GM19238 (cell line): ENCODE results near the gene ARHGAP15.
"Not testable (repeated sequence)": the region's sequence is repeated elsewhere in the genome, so short reads cannot be mapped to it uniquely, and the experiment has no call there.

Experiments
- DNase-seq: peaks from one replicate; pipeline ENCODE4 v3.0.0; 2011; ENCODE audit warnings: low spot score; ENCODE audit not compliant: insufficient read length

ARHGAP15 gene

DNA sequence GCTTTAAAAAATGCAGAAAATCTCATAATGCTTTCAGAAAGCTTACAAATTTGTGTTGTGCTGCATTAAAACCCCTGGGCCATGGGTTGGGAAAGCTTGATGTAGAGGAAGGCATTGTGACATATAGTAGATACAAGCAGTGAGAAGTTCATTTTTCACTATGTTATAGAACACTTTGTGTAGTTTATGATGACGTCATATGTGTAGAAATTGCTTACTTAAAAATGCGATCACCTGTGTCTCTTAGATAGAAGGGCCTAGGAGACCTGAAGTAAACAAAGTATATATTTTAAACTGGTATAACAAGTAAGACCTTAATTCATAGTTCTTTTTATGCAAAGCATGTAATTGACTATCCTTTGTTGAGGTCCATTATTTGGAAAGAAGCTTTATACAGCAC, 393.5 kb downstream of the ARHGAP15 start:
- DNase-seq: no peak

- no peak for DNase-seq
These were observed 394.9 kb downstream of the ARHGAP15 start for GRCh38 chr2:143524119-143524553.

- no peak for DNase-seq
These were observed 395.6 kb downstream of the ARHGAP15 start for GRCh38 chr2:143524559-143525401.

- DNase-seq: no peak
These were observed 396.2 kb downstream of the ARHGAP15 start for GRCh38 chr2:143525402-143525860.

GRCh38 chr2:143526498-143526897, 397.3 kb downstream of the ARHGAP15 start:
- DNase-seq: no peak

DNA sequence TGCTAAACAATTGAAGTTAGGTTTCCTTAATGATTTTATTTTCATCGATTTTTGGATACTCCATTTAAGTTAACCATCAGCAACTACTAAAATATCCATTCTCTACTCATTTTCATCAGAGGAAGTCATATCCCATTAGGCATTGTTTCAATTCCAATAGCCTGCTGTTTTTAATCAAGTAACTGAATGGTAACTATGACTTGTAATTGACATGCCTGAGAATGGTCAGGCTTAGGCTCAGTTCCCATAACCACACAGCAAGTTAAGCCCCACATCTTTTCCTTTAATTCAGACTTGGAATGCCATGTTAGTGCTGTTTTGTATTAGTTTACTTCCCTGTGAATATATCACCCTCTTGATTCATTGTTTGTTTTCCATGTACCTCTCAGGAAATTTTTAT, 398.8 kb downstream of the ARHGAP15 start:
- DNase-seq: no peak

- no peak for DNase-seq
These were observed 400.0 kb downstream of the ARHGAP15 start for GRCh38 chr2:143529118-143529720.

DNA sequence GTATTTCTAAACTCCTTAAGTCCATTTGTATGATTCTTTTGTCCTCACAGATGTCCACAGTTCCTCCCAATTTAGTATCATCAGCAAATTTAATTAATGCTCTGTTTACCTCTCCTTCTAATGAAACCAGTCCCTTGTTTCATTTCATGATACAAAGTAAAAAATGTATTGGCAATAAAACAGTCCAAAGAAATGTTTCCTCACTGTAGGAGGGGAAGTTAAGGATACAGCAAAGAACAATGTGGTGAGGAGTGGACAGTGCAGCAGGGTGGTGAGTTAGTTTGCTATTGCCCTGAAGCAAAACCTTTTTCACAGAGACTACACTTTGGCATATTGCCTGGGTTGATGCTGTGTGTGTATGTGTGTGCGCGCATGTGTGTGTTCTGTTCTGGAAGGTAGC, 401.5 kb downstream of the ARHGAP15 start:
- DNase-seq: no peak

- DNase-seq: no peak
These were observed 402.8 kb downstream of the ARHGAP15 start for GRCh38 chr2:143532061-143532460.

DNA sequence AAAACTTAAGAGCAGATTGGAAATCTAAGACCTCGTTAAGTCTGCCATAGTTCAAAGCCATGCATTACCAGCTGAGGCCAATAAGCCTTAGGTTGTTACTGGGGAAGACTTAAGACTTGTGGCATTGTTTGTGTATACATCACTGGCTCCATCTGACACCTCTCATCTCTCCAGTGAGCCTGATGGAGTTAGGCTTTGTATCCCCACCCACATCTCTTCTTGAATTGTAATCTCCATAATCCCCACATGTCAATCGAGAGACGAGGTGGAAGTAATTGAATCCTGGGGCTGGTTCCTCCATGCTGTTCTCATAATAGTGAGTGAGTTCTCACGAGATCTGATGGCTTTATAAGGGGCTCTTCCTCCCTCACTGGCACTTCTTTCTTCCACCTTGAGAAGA, 404.6 kb downstream of the ARHGAP15 start:
- DNase-seq: no peak

DNA sequence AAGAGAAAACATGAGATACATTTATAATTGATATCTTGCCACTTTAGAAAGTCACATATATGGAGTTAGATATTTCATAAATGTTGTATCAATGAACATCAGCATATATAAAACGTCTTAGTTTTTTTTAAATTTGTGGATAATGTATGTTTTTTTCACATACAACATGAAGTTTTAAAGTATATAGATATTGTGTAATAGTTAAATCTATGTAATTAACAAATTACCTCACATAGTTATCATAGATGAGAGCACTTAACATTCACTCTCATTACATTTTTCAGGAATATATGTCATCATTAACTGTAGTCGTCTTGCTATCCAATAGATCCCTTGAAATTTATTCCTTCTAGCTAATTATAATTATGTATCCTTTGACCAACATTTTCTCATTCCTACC, 406.6 kb downstream of the ARHGAP15 start:
- no peak for DNase-seq

DNA sequence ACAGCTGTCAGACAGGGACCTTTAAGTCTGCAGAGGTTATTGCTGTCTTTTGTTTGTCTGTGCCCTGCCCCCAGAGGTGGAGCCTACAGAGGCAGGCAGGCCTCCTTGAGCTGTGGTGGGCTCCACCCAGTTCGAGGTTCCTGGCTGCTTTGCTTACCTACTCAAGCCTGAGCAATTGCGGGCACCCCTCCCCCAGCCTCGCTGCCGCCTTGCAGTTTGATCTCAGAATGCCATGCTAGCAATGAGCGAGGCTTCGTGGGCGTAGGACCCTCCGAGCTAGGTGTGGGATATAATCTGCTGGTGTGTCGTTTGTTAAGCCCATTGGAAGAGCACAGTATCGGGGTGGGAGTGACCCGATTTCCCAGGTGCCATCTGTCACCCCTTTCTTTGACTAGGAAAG, 412.7 kb downstream of the ARHGAP15 start:
- DNase-seq: not testable (repeated sequence)

- no peak for DNase-seq
These were observed 416.1 kb downstream of the ARHGAP15 start for GRCh38 chr2:143545059-143545948.

DNA sequence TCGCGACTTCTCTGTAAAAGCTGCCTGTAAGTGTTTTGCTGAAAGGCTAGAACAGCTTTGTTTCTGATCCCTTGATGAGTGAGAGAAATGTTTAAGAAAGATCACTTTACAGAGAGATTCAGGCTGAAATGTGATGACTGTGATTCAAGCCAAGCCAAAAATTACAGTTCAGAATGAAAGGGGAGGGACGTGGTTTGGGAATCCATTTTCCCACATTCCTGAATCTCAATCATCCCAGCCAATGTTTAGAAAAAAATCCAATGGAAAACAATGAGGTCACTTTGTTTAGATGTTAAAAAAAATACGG, 416.7 kb downstream of the ARHGAP15 start:
- DNase-seq: no peak

GRCh38 chr2:143548032-143548431, 418.8 kb downstream of the ARHGAP15 start:
- no peak for DNase-seq

GRCh38 chr2:143550500-143550899, 421.3 kb downstream of the ARHGAP15 start:
- no peak for DNase-seq

GRCh38 chr2:143551971-143552650, 422.9 kb downstream of the ARHGAP15 start:
- DNase-seq: no peak

DNA sequence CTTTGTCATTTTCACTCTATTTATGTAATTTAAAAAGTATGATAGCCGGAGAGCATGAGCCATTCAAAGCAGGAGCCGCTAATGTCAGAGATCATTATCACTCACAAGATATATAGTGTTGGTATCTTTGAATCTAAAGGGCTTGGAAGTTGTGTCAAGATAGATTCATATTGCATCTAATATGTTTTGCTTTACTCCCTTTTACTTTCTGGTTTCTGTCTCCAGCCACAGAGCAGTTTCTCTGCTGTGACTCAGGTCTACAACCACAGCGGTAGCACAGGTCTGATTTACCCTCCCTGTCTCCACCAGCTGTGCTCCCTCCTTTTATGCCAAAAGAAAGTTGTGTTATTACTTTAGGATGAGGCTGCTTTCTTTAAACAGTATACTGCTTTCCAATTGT, 424.0 kb downstream of the ARHGAP15 start:
- no peak for DNase-seq

DNA sequence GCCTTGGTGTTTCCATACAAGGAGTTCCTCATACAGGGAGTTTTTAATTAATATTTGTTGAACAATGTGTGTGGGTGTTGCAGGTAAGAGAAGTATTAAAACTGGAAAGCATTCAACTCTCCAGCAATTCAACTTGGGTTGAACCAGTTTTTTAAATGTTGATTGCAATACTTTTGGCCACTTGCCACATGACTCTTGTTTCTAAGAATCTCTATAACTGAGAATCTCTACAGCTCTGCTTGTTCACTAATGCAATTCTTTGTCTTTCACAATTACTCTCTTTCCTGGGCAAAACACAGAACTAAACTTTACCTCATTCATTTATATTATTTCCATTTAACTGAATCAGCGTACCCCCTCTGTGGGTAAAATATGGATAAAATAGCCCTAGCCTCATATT, 429.4 kb downstream of the ARHGAP15 start:
- DNase-seq: no peak

GRCh38 chr2:143559147-143559546, 429.9 kb downstream of the ARHGAP15 start:
- no peak for DNase-seq

DNA sequence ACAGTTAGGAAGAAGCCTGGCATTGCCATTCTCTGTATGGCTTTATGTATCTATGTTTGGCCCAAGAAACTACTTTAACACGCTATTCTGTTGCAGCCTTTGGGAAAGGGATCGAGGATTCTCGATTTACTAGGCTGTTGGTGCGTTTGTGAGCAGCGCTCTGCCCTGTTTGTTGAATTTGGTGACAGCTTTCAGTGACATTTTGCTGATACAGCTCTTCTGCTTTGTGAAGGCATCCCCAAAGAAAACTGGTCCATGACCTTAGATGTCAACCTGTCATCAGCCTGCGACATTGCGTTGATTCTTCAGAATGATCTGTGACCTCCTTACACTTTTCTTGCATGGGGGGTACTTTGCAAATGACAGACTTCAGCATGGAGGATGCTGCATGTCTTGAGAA, 431.5 kb downstream of the ARHGAP15 start:
- no peak for DNase-seq
